H1 (cell line): ENCODE data around the gene EDN1. TPM values are rescaled to one million over a fixed set of nuclear protein-coding genes. Genes with fewer than 3 reads are reported as not detected.

Experiments
- CTCF ChIA-PET: fragments of 300-600 bp; sonication (Branson Sonifier 250); formaldehyde crosslinking; loops from one replicate; lab custom pipeline; 2021; ENCODE audit not compliant: partially characterized antibody; lab: Charles Lee
- POLR2A ChIA-PET: fragments of 300-600 bp; sonication (Branson Sonifier 250); formaldehyde crosslinking; loops from one replicate; lab custom pipeline; 2021; ENCODE audit warnings: inconsistent platforms; ENCODE audit not compliant: partially characterized antibody; lab: Charles Lee
- DNase-seq, 2 experiments: peaks; one replicate each; pipeline versions ENCODE4 v3.0.0 to v3.0.0-alpha.2; 2010 to 2022; ENCODE audit warnings: low spot score in 2 of 2, low read depth in 1 of 2, mixed read lengths in 1 of 2
- FAIRE-seq: peaks from 2 replicates; lab custom pipeline; 2011; peaks lifted over from hg19 to GRCh38; lab: Jason Lieb, UNC
- H2AFZ ChIP-seq: 2 replicates; pipeline ENCODE4 v1.8.1; 2012; ENCODE audit warnings: low read length, inconsistent platforms
- H2AK5ac ChIP-seq: 2 replicates; pipeline ENCODE4 v1.6.1; 2013; ENCODE audit warnings: low read depth, low read length
- H2BK120ac ChIP-seq: replicated peaks from 2 replicates; pipeline ENCODE3; 2013; ENCODE audit warnings: low read depth, low read length, inconsistent platforms
- H2BK12ac ChIP-seq: 2 replicates; pipeline ENCODE4 v1.6.1; 2013; ENCODE audit warnings: low read depth, low read length
- H2BK15ac ChIP-seq: 2 replicates; pipeline ENCODE4 v1.6.1; 2013; ENCODE audit warnings: low read length
- H2BK20ac ChIP-seq: 2 replicates; pipeline ENCODE4 v1.6.1; 2013; ENCODE audit warnings: low read length
- H2BK5ac ChIP-seq: 2 replicates; pipeline ENCODE4 v1.6.1; 2013; ENCODE audit warnings: low read depth, low read length
- H3K14ac ChIP-seq: 2 replicates; pipeline ENCODE4 v1.6.1; 2013; ENCODE audit warnings: inconsistent platforms; ENCODE audit not compliant: insufficient read length
- H3K18ac ChIP-seq: 2 replicates; pipeline ENCODE4 v1.6.1; 2013; ENCODE audit warnings: low read length; ENCODE audit errors: extremely low read depth
- H3K23ac ChIP-seq: 2 replicates; pipeline ENCODE4 v1.6.1; 2013; ENCODE audit warnings: inconsistent platforms; ENCODE audit not compliant: insufficient read length
- H3K23me2 ChIP-seq: 2 replicates; pipeline ENCODE4 v1.6.1; 2013; ENCODE audit warnings: low read depth, low read length
- H3K27ac ChIP-seq: 2 replicates; pipeline ENCODE4 v1.6.1; 2011; ENCODE audit warnings: low read depth, low read length, inconsistent platforms
- H3K27me3 ChIP-seq, 4 experiments: replicated peaks in 1 of 4; 1 replicate in 1 of 4; 2 replicates in 3 of 4; pipeline versions ENCODE4 v1.6.1 to v1.8.1; 2011 to 2013; ENCODE audit warnings: low read length in 3 of 4, mild to moderate bottlenecking in 3 of 4, inconsistent platforms in 2 of 4, mixed read lengths in 2 of 4, moderate library complexity in 1 of 4; ENCODE audit not compliant: control insufficient read depth in 3 of 4, insufficient read depth in 3 of 4; ENCODE audit errors: extremely low read depth in 1 of 4
- H3K36me3 ChIP-seq, 4 experiments: 2 replicates each; pipeline versions ENCODE4 v1.6.1 to v1.8.1; 2011 to 2013; ENCODE audit warnings: mild to moderate bottlenecking in 4 of 4, low read length in 3 of 4, moderate library complexity in 2 of 4, control low read depth in 1 of 4, inconsistent platforms in 1 of 4; ENCODE audit not compliant: insufficient read depth in 4 of 4, control insufficient read depth in 2 of 4
- H3K4ac ChIP-seq: replicated peaks from 2 replicates; pipeline ENCODE3; 2013; ENCODE audit warnings: low read length, low read depth, mixed read lengths, inconsistent platforms; ENCODE audit not compliant: insufficient read length
- H3K4me1 ChIP-seq, 4 experiments: replicated peaks in 1 of 4; 1 replicate in 1 of 4; 2 replicates in 3 of 4; pipeline versions ENCODE4 v1.6.1 to v1.8.1; 2011 to 2013; ENCODE audit warnings: low read length in 3 of 4, inconsistent platforms in 2 of 4, mixed read lengths in 1 of 4; ENCODE audit not compliant: insufficient read depth in 4 of 4, control insufficient read depth in 3 of 4
- H3K4me2 ChIP-seq, 2 experiments: 2 replicates each; pipeline versions ENCODE4 v1.6.1 to v1.8.1; 2011 to 2013; ENCODE audit warnings: low read depth in 2 of 2, low read length in 2 of 2, control low read depth in 1 of 2, inconsistent platforms in 1 of 2, mild to moderate bottlenecking in 1 of 2; ENCODE audit not compliant: insufficient read depth in 1 of 2
- H3K4me3 ChIP-seq, 4 experiments: fragments of 200-600, 300-600 bp in 1 of 4; sonication (generic), shearing (Covaris generic), sonication (Bioruptor Twin) in 1 of 4; 2 replicates each; pipeline versions ENCODE4 v1.5.1 to v1.8.1; 2011 to 2016; ENCODE audit warnings: low read length in 4 of 4, low read depth in 3 of 4, control low read depth in 2 of 4, inconsistent platforms in 2 of 4, mild to moderate bottlenecking in 2 of 4, mixed read lengths in 1 of 4, moderate library complexity in 1 of 4; ENCODE audit not compliant: insufficient read depth in 2 of 4; ENCODE audit errors: extremely low read depth in 1 of 4
- H3K56ac ChIP-seq: replicated peaks from 2 replicates; pipeline ENCODE3; 2013; ENCODE audit warnings: low read depth, mild to moderate bottlenecking, mixed read lengths, low read length, inconsistent platforms; ENCODE audit not compliant: insufficient read length
- H3K79me1 ChIP-seq: 2 replicates; pipeline ENCODE4 v1.6.1; 2013; ENCODE audit warnings: low read depth, low read length, control low read depth
- H3K79me2 ChIP-seq, 2 experiments: 2 replicates each; pipeline versions ENCODE4 v1.6.1 to v1.8.1; 2012 to 2013; ENCODE audit warnings: low read length in 2 of 2, mild to moderate bottlenecking in 2 of 2, inconsistent platforms in 1 of 2; ENCODE audit not compliant: insufficient read depth in 2 of 2, control insufficient read depth in 1 of 2
- H3K9ac ChIP-seq, 4 experiments: replicated peaks in 1 of 4; 1 replicate in 1 of 4; 2 replicates in 3 of 4; pipeline versions ENCODE4 v1.6.1 to v1.8.1; 2011 to 2013; ENCODE audit warnings: low read depth in 3 of 4, low read length in 3 of 4, control low read depth in 2 of 4, mild to moderate bottlenecking in 2 of 4, moderate library complexity in 2 of 4, inconsistent platforms in 1 of 4; ENCODE audit errors: extremely low read depth in 1 of 4
- H3K9me3 ChIP-seq, 2 experiments: 2 replicates each; pipeline versions ENCODE4 v1.6.1 to v1.8.1; 2012 to 2013; ENCODE audit warnings: mild to moderate bottlenecking in 2 of 2, moderate library complexity in 2 of 2, control low read depth in 1 of 2, inconsistent platforms in 1 of 2, low read depth in 1 of 2, low read length in 1 of 2, mixed read lengths in 1 of 2; ENCODE audit not compliant: insufficient read depth in 2 of 2
- H4K20me1 ChIP-seq, 2 experiments: replicated peaks in 1 of 2; 2 replicates each; pipeline versions ENCODE3 to v1.8.1; 2011 to 2013; ENCODE audit warnings: inconsistent platforms in 2 of 2, low read length in 2 of 2, mild to moderate bottlenecking in 1 of 2; ENCODE audit not compliant: insufficient read depth in 2 of 2, control insufficient read depth in 1 of 2
- H4K5ac ChIP-seq: 2 replicates; pipeline ENCODE4 v1.6.1; 2013; ENCODE audit warnings: low read length, low read depth, mixed read lengths, inconsistent platforms; ENCODE audit not compliant: insufficient read length
- H4K8ac ChIP-seq: 2 replicates; pipeline ENCODE4 v1.8.0; 2013; ENCODE audit warnings: mild to moderate bottlenecking, moderate library complexity, low read length, inconsistent platforms; ENCODE audit not compliant: insufficient read depth; ENCODE audit errors: extremely low read depth
- H4K91ac ChIP-seq: replicated peaks from 2 replicates; pipeline ENCODE3; 2013; ENCODE audit warnings: low read length, mixed read lengths, inconsistent platforms; ENCODE audit not compliant: insufficient read length
- SIRT6 ChIP-seq: IDR thresholded peaks from one replicate; pipeline ENCODE4 v1.7.1; 2012; ENCODE audit warnings: low read length, inconsistent platforms
- WGBS, 2 experiments: shearing (Covaris generic) in 1 of 2; methylation state at CpG; one replicate each; pipeline versions ENCODE4 v1.1.6 to v1.1.7; 2013 to 2015; ENCODE audit warnings: low lambda C conversion rate in 2 of 2, mixed read lengths in 2 of 2, inconsistent platforms in 1 of 2, low coverage in 1 of 2, missing lambda C conversion rate in 1 of 2; ENCODE audit not compliant: insufficient replicate concordance in 2 of 2, insufficient coverage in 1 of 2, insufficient read length in 1 of 2; ENCODE audit errors: extremely low coverage in 1 of 2, missing lambda C conversion rate in 1 of 2; 5-methylcytosine and 5-hydroxymethylcytosine counted together
- polyA plus RNA-seq, 7 experiments: library from polyadenylated mRNA; depleted of rRNA in 3 of 7; stranded (reverse) in 5 of 7; unstranded in 2 of 7; fragments of >200 nt in 5 of 7; fragments of 200-250 nt in 2 of 7; gene quantifications; 1 replicate in 5 of 7; 2 replicates in 1 of 7; 4 replicates in 1 of 7; pipeline versions ENCODE4 v1.2.1 to v1.2.3, GENCODE V29; 2011 to 2013; ENCODE audit warnings: missing spikeins in 2 of 7, mixed read lengths in 2 of 7
- total RNA-seq: library from RNA; stranded (reverse); fragmentation: NEBNext Ultra II Directional; extraction: Animal tissue kit (Norgen Biotek cat#: 25700); gene quantifications from 2 replicates; pipeline ENCODE4 v1.2.1, GENCODE V29; 2021

Gene EDN1
- total and polyA plus RNA-seq, 2 of the 8 experiments (the other 6 are each of a cell fraction or from before 2014, with no cell fraction given) = 0.23 to 1.1 TPM

GRCh38 chr6:12313992-12314589, 23.9 kb downstream of the EDN1 start:
- H4K20me1 ChIP-seq = no peaks in the 10 kb centered on the region
- H2BK5ac ChIP-seq = no peak overlapping the region
- H3K14ac ChIP-seq = no peak overlapping the region
- no peak overlapping the region for H3K23ac ChIP-seq
- no peak overlapping the region for H3K18ac ChIP-seq
- H4K91ac ChIP-seq = no peak overlapping the region
- no peak overlapping the region for H4K8ac ChIP-seq
- peaks cover 6 to 11% of the 10 kb centered on the region in 2 experiments for H3K9me3 ChIP-seq
- H2AK5ac ChIP-seq = no peak overlapping the region
- H3K23me2 ChIP-seq = no peaks in the 10 kb centered on the region
- no peak overlapping the region for H2BK12ac ChIP-seq
- POLR2A ChIA-PET = no interaction called here
- no peak for TF ChIP-seq SIRT6
- H3K27ac ChIP-seq = no peak overlapping the region; the same call in 1 of the 2 replicates
- H3K9ac ChIP-seq = no peak overlapping the region
- H2AFZ ChIP-seq = no peak overlapping the region
- no peak for FAIRE-seq
- no peaks in the 10 kb centered on the region for H3K4me1 ChIP-seq
- no peak overlapping the region for H2BK15ac ChIP-seq
- H3K56ac ChIP-seq = no peak overlapping the region
- WGBS, 2 experiments = 90% methylated on average over 8 of the region's 8 CpGs; no CpG with 5 or more reads in 1 of the 2 experiments
- no peaks in the 10 kb centered on the region for H3K79me2 ChIP-seq
- H3K4ac ChIP-seq = no peak overlapping the region
- DNase-seq = peak in 1 of 2 experiments; percentile 35
- no peak overlapping the region for H3K4me2 ChIP-seq
- H3K4me3 ChIP-seq = no peak overlapping the region
- no peak overlapping the region for H2BK120ac ChIP-seq
- H4K5ac ChIP-seq = no peak overlapping the region
- H2BK20ac ChIP-seq = no peak overlapping the region
- no peaks in the 10 kb centered on the region for H3K27me3 ChIP-seq
- CTCF ChIA-PET = interaction anchor here (0.6 to 1.4 kb wide), 7 partner anchors 8 to 747 kb away, joined by 3 to 8 read pairs (median 4); no protein-coding TSS in a partner anchor
- no peaks in the 10 kb centered on the region for H3K79me1 ChIP-seq
- H3K36me3 ChIP-seq = no peaks in the 10 kb centered on the region
